RWPE1 (cell line): ENCODE measurements around the gene PTGER2.
A peak's percentile ranks its signal among the peaks of the same experiment; 100 is the strongest.

Source experiments
- CTCF ChIA-PET: fragments of 350-600 bp; sonication (Branson Sonifier 250); formaldehyde crosslinking; extraction: SDS; loops from one replicate; lab custom pipeline; 2021; lab: Yijun Ruan, JAX
- POLR2A ChIA-PET: fragments of 400-600 bp; formaldehyde crosslinking; extraction: SDS; loops from one replicate; lab custom pipeline; 2020; ENCODE audit warnings: antibody characterized with exemption; ENCODE audit not compliant: low non-redundant PET; lab: Yijun Ruan, JAX
- DNase-seq: peaks from one replicate; pipeline ENCODE4 v3.0.0; 2012; ENCODE audit warnings: low spot score
- H3K27ac ChIP-seq: fragments of 450-650 bp; 2 replicates; pipeline ENCODE4 v1.5.1; 2017
- TF ChIP-seq, protein P1 (sequence below): fragments of 450-650 bp; conservative IDR thresholded peaks from 2 replicates; pipeline ENCODE4 v1.5.1; 2017; ENCODE audit warnings: low read depth, mild to moderate bottlenecking

The PTGER2 gene

DNA sequence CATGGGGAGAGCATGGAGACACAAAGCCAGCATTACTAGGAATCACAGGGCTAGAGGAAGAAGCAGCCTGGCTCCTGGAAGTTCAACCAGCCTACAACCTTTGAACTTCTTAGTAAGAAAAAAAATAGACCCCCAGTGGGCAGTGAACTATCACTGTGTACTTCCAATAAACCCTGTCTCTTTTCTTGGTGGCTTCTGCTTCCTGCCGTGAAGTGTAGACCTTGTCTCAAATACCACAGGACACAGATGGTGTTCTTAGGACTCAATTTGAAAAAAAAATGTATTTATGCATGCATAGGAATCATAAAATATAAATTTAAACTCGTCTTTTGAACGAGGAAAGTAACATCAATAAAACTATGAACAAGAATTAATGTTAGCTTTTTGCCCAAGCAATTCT, 3.6 kb upstream of the PTGER2 start:
- H3K27ac ChIP-seq: no peak overlapping the region
- POLR2A ChIA-PET: no interaction called here
- TF ChIP-seq, protein P1, sequence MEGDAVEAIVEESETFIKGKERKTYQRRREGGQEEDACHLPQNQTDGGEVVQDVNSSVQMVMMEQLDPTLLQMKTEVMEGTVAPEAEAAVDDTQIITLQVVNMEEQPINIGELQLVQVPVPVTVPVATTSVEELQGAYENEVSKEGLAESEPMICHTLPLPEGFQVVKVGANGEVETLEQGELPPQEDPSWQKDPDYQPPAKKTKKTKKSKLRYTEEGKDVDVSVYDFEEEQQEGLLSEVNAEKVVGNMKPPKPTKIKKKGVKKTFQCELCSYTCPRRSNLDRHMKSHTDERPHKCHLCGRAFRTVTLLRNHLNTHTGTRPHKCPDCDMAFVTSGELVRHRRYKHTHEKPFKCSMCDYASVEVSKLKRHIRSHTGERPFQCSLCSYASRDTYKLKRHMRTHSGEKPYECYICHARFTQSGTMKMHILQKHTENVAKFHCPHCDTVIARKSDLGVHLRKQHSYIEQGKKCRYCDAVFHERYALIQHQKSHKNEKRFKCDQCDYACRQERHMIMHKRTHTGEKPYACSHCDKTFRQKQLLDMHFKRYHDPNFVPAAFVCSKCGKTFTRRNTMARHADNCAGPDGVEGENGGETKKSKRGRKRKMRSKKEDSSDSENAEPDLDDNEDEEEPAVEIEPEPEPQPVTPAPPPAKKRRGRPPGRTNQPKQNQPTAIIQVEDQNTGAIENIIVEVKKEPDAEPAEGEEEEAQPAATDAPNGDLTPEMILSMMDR: no peak
- CTCF ChIA-PET: no interaction called here
- no peak for DNase-seq

DNA sequence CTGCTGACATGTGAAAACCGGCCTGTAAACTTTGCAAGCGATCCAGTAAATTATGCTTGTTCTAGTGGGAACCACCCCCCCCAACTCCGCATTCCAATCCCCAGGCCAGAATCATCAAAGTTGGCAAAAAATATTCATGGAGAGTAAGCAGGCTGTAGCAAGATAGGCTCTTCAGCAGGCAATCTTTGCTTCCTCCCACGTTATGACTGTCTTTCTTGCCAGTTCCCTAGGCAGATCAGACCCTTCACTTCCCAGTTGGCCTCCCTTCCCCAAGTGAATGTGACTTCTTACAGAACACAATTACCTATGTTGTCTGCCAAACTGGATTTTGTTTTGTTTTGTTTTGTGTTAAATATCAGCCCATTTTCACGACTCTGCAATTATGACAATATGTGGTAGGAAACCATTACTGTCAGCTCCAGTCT, 1.2 kb upstream of the PTGER2 start:
- DNase-seq: no peak
- CTCF ChIA-PET: interaction anchor here (1.0 kb wide), 1 partner anchor 13 kb away, joined by 3 read pairs; no protein-coding TSS in a partner anchor
- TF ChIP-seq, protein P1: no peak
- no peak overlapping the region for H3K27ac ChIP-seq
- POLR2A ChIA-PET: no interaction called here

DNA sequence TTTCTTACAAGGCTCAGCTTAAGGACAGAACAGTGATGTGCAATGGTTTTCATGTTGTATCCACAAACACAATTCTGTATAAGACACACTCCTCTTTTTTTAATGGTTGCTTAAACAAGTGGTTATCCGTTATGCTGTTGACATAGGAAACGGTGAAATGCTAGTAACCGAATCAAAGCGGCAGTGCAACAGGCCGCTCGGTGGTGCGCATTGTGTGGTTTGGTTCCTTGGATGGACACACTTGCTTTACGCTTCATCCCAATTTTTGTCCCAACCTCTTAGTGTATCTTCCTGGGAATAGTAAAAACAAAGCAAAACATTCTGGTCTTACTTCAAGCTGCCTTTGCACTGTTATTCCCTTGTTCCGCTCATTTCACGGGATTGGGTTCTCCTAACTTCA, 650 bp upstream of the PTGER2 start:
- no peak overlapping the region for H3K27ac ChIP-seq
- CTCF ChIA-PET: interaction anchor here (1.0 kb wide), 1 partner anchor 13 kb away, joined by 3 read pairs; no protein-coding TSS in a partner anchor
- TF ChIP-seq, protein P1: no peak
- POLR2A ChIA-PET: no interaction called here
- no peak for DNase-seq

DNA sequence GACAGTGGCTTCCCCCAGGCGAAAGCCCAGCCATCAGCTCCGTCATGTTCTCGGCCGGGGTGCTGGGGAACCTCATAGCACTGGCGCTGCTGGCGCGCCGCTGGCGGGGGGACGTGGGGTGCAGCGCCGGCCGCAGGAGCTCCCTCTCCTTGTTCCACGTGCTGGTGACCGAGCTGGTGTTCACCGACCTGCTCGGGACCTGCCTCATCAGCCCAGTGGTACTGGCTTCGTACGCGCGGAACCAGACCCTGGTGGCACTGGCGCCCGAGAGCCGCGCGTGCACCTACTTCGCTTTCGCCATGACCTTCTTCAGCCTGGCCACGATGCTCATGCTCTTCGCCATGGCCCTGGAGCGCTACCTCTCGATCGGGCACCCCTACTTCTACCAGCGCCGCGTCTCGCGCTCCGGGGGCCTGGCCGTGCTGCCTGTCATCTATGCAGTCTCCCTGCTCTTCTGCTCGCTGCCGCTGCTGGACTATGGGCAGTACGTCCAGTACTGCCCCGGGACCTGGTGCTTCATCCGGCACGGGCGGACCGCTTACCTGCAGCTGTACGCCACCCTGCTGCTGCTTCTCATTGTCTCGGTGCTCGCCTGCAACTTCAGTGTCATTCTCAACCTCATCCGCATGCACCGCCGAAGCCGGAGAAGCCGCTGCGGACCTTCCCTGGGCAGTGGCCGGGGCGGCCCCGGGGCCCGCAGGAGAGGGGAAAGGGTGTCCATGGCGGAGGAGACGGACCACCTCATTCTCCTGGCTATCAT, 663 bp downstream of the PTGER2 start:
- ChIA-PET CTCF (interaction anchor here (0.5 kb wide), 2 partner anchors 43 to 137 kb away, joined by 4 read pairs; no protein-coding TSS in a partner anchor), POLR2A (no interaction called here)
- H3K27ac ChIP-seq: no peak overlapping the region
- TF ChIP-seq, protein P1: no peak
- DNase-seq: peak; percentile 6

DNA sequence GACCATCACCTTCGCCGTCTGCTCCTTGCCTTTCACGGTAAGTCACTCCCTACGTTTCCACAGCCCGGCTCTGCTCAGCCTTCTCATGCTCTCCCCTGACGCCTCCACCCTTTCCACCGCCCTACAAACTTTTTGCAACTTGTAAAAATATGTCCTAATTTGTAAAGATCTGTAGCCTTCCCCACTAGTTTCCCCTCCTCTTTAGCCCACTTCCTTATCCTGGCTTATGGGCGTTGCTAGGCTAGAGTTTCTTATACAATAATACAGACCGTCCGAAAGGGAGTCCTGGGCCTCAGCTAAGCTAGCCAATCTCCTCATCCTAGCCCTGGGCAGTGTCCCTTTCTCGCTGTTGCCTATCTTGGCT, 1.2 kb downstream of the PTGER2 start:
- DNase-seq: no peak
- CTCF ChIA-PET: interaction anchor here (0.6 kb wide), 1 partner anchor 376 kb away, joined by 6 read pairs; no protein-coding TSS in a partner anchor
- H3K27ac ChIP-seq: no peak overlapping the region
- TF ChIP-seq, protein P1: no peak
- POLR2A ChIA-PET: no interaction called here

DNA sequence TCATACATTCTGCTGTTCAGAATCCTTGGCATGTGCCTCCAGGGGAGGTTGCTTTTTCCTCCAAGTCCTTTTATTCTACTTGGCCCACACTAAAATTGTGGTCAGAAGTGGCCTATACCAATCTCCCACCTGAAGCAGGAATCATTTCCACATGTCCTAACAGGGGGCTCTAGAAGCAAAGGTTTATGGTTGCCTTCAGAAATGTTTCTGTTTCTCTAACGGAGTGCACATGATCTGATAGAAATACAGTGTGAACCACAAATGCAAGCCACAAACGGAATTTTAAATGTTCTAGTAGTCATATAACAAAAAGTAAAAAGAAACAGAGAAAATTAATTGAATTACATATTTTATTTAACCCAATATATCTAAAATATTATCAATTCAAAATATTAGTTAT, 4.0 kb downstream of the PTGER2 start:
- ChIA-PET CTCF (no interaction called here), POLR2A (no interaction called here)
- TF ChIP-seq, protein P1: no peak
- no peak for DNase-seq
- H3K27ac ChIP-seq: no peak overlapping the region
